IPS DF 6.9 (cell line): ENCODE results near the gene RNF44.

Experiments used
- DNase-seq: peaks from one replicate; pipeline ENCODE4 v3.0.0-alpha.2; 2013; ENCODE audit warnings: low read depth, low spot score
- H3K27ac ChIP-seq: one replicate; pipeline ENCODE4 v1.5.1; 2013; ENCODE audit warnings: low read length, control low read depth
- H3K27me3 ChIP-seq: 2 replicates; pipeline ENCODE4 v1.6.1; 2013; ENCODE audit warnings: mild to moderate bottlenecking, low read length; ENCODE audit not compliant: control insufficient read depth, insufficient read depth
- H3K36me3 ChIP-seq: 2 replicates; pipeline ENCODE4 v1.6.1; 2013; ENCODE audit warnings: low read length; ENCODE audit not compliant: control insufficient read depth, insufficient read depth
- H3K4me1 ChIP-seq: 2 replicates; pipeline ENCODE4 v1.6.1; 2013; ENCODE audit warnings: low read length; ENCODE audit not compliant: control insufficient read depth, insufficient read depth
- H3K4me3 ChIP-seq: 2 replicates; pipeline ENCODE4 v1.5.1; 2013; ENCODE audit warnings: mild to moderate bottlenecking, low read length
- H3K9me3 ChIP-seq: 2 replicates; pipeline ENCODE4 v1.6.1; 2013; ENCODE audit warnings: low read length, inconsistent platforms; ENCODE audit not compliant: control insufficient read depth, insufficient read depth
- WGBS: extraction: QIAGEN DNeasy Blood & Tissue Kit; methylation state at CpG from one replicate; pipeline ENCODE4 v1.1.7; 2013; ENCODE audit warnings: mixed read lengths, missing lambda C conversion rate; ENCODE audit not compliant: insufficient read length, insufficient coverage; 5-methylcytosine and 5-hydroxymethylcytosine counted together

Gene RNF44

GRCh38 chr5:176535664-176536131, 1.5 kb downstream of the RNF44 start:
- Histone ChIP-seq H3K4me1 (peaks cover 4% of the 10 kb centered on the region), H3K4me3 (peak overlapping the region; percentile 67; the same call in 1 of the 2 replicates), H3K9me3 (no peaks in the 10 kb centered on the region), H3K36me3 (peaks cover 24% of the 10 kb centered on the region), H3K27ac (no peak overlapping the region), H3K27me3 (no peaks in the 10 kb centered on the region)
- no CpG with 5 or more reads among the region's 9 CpGs for WGBS
- no peak for DNase-seq

GRCh38 chr5:176535101-176535663, 2.0 kb downstream of the RNF44 start:
- WGBS: no CpG with 5 or more reads among the region's 11 CpGs
- H3K9me3 ChIP-seq: no peaks in the 10 kb centered on the region
- H3K27ac ChIP-seq: no peak overlapping the region
- H3K27me3 ChIP-seq: no peaks in the 10 kb centered on the region
- no peak for DNase-seq
- peak overlapping the region; percentile 67; the same call in 1 of the 2 replicates for H3K4me3 ChIP-seq
- H3K36me3 ChIP-seq: peaks cover 29% of the 10 kb centered on the region
- peaks cover 4% of the 10 kb centered on the region for H3K4me1 ChIP-seq

GRCh38 chr5:176534640-176535039, 2.6 kb downstream of the RNF44 start:
- no CpG with 5 or more reads among the region's 4 CpGs for WGBS
- peaks cover 32% of the 10 kb centered on the region for H3K36me3 ChIP-seq
- no peak overlapping the region for H3K4me3 ChIP-seq
- no peaks in the 10 kb centered on the region for H3K9me3 ChIP-seq
- H3K27ac ChIP-seq: no peak overlapping the region
- no peak for DNase-seq
- peaks cover 4% of the 10 kb centered on the region for H3K4me1 ChIP-seq
- no peaks in the 10 kb centered on the region for H3K27me3 ChIP-seq

GRCh38 chr5:176533894-176534611, 3.1 kb downstream of the RNF44 start:
- H3K4me3 ChIP-seq: no peak overlapping the region
- H3K36me3 ChIP-seq: peaks cover 37% of the 10 kb centered on the region
- WGBS: no CpG with 5 or more reads among the region's 10 CpGs
- H3K9me3 ChIP-seq: no peaks in the 10 kb centered on the region
- DNase-seq: no peak
- H3K27ac ChIP-seq: no peak overlapping the region
- peaks cover 4% of the 10 kb centered on the region for H3K4me1 ChIP-seq
- H3K27me3 ChIP-seq: no peaks in the 10 kb centered on the region

- Histone ChIP-seq H3K27me3 (no peaks in the 10 kb centered on the region), H3K4me3 (no peak overlapping the region), H3K27ac (no peak overlapping the region), H3K9me3 (no peaks in the 10 kb centered on the region), H3K4me1 (peaks cover 4% of the 10 kb centered on the region), H3K36me3 (peaks cover 44% of the 10 kb centered on the region)
- DNase-seq: no peak
- WGBS: no CpG with 5 or more reads among the region's 8 CpGs
Observed at GRCh38 chr5:176533390-176533789, 3.8 kb downstream of the RNF44 start.

- H3K9me3 ChIP-seq: no peaks in the 10 kb centered on the region
- no peak for DNase-seq
- H3K4me1 ChIP-seq: peaks cover 4% of the 10 kb centered on the region
- WGBS: no CpG with 5 or more reads among the region's 9 CpGs
- H3K27me3 ChIP-seq: no peaks in the 10 kb centered on the region
- peaks cover 50% of the 10 kb centered on the region for H3K36me3 ChIP-seq
- H3K27ac ChIP-seq: no peak overlapping the region
- H3K4me3 ChIP-seq: no peak overlapping the region
Observed at GRCh38 chr5:176532795-176533194, 4.4 kb downstream of the RNF44 start.

- Histone ChIP-seq H3K27me3 (no peaks in the 10 kb centered on the region), H3K36me3 (peaks cover 55% of the 10 kb centered on the region), H3K4me1 (peaks cover 4% of the 10 kb centered on the region), H3K27ac (no peak overlapping the region), H3K4me3 (no peak overlapping the region), H3K9me3 (no peaks in the 10 kb centered on the region)
- DNase-seq: no peak
- WGBS: no CpG with 5 or more reads among the region's 28 CpGs
Observed at GRCh38 chr5:176531902-176532493, 5.2 kb downstream of the RNF44 start.

- DNase-seq: no peak
- H3K27me3 ChIP-seq: no peaks in the 10 kb centered on the region
- no CpG with 5 or more reads among the region's 24 CpGs for WGBS
- H3K9me3 ChIP-seq: no peaks in the 10 kb centered on the region
- H3K27ac ChIP-seq: no peak overlapping the region
- H3K36me3 ChIP-seq: peaks cover 55% of the 10 kb centered on the region
- H3K4me3 ChIP-seq: no peak overlapping the region
- H3K4me1 ChIP-seq: peaks cover 4% of the 10 kb centered on the region
Observed at GRCh38 chr5:176530983-176531901, 6.0 kb downstream of the RNF44 start.

GRCh38 chr5:176530393-176530982, 6.7 kb downstream of the RNF44 start:
- no peak overlapping the region for H3K27ac ChIP-seq
- peaks cover 4% of the 10 kb centered on the region for H3K4me1 ChIP-seq
- no peaks in the 10 kb centered on the region for H3K27me3 ChIP-seq
- H3K36me3 ChIP-seq: peaks cover 55% of the 10 kb centered on the region
- no peaks in the 10 kb centered on the region for H3K9me3 ChIP-seq
- WGBS: no CpG with 5 or more reads among the region's 28 CpGs
- no peak for DNase-seq
- no peak overlapping the region for H3K4me3 ChIP-seq

GRCh38 chr5:176529741-176530141, 7.5 kb downstream of the RNF44 start:
- Histone ChIP-seq H3K9me3 (no peaks in the 10 kb centered on the region), H3K36me3 (peaks cover 53% of the 10 kb centered on the region), H3K4me3 (no peak overlapping the region), H3K4me1 (peaks cover 2% of the 10 kb centered on the region; the same call in 1 of the 2 replicates), H3K27ac (no peak overlapping the region), H3K27me3 (no peaks in the 10 kb centered on the region)
- WGBS: no CpG with 5 or more reads among the region's 11 CpGs
- DNase-seq: no peak
